HG03060 (cell line): ENCODE data around the gene CMPK1.

Source experiments
- ATAC-seq: cut with Tn5 transposase; IDR thresholded peaks from one replicate; pipeline ENCODE4 v1.9.1; 2021; ENCODE audit warnings: low read depth, moderate number of reproducible peaks; ENCODE audit not compliant: unreplicated experiment

CMPK1 gene

GRCh38 chr1:47417170-47418044 is 83.8 kb downstream of the CMPK1 start:
- ATAC-seq, result no peak

- no peak for ATAC-seq
Measured at GRCh38 chr1:47418122-47418521, 84.5 kb downstream of the CMPK1 start.

- ATAC-seq, result no peak
Measured at GRCh38 chr1:47418681-47419325, 85.2 kb downstream of the CMPK1 start.

- no peak for ATAC-seq
Measured at GRCh38 chr1:47420547-47420946, 87.0 kb downstream of the CMPK1 start.

- no peak for ATAC-seq
Measured at GRCh38 chr1:47423872-47424271, 90.3 kb downstream of the CMPK1 start.

- no peak for ATAC-seq
Measured at GRCh38 chr1:47424336-47424982, 90.9 kb downstream of the CMPK1 start.
